ENCODE results near the gene RELN.

GRCh38 chr7:103805346-103805745, 184.1 kb downstream of the RELN start:
- TF ChIP-seq EP300 (IDR thresholded peaks at IDR 0.05) (no peak), CTCF (IDR thresholded peaks at IDR 0.05) (no peak)
